GM18505 (cell line): ENCODE measurements around the gene CSNK1A1L.
"Not testable (repeated sequence)": the region's sequence is repeated elsewhere in the genome, so short reads cannot be mapped to it uniquely, and the experiment has no call there.

Experiments used
- ATAC-seq: cut with Tn5 transposase; IDR thresholded peaks from one replicate; pipeline ENCODE4 v1.9.1; 2021; ENCODE audit not compliant: unreplicated experiment
- POLR2A ChIP-seq: IDR thresholded peaks from 4 replicates; pipeline ENCODE4 v1.6.1; 2011; ENCODE audit warnings: borderline replicate concordance; ENCODE audit not compliant: insufficient read depth, insufficient read length; ENCODE audit errors: extremely low read depth

The CSNK1A1L gene

DNA sequence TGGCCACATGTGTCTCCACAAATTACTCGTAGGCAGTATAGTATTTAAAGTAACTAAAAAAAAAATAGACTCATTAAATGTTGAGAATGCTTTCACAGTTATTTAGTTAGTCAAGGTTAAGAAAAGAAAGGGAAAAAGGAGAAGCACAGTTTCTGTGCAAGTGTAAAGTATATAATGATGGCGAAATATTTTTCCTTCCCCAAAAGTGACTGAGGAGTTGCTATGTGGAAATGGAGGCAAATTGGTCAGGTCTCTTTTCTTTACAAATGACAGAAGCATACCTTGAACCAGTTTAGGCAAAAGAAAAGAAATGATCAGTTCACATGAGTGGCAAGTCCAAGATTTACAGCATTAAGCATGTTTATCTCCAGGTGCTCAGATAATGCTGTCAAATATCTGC is 18.0 kb downstream of the CSNK1A1L start:
- TF ChIP-seq POLR2A = no peak
- no peak for ATAC-seq

DNA sequence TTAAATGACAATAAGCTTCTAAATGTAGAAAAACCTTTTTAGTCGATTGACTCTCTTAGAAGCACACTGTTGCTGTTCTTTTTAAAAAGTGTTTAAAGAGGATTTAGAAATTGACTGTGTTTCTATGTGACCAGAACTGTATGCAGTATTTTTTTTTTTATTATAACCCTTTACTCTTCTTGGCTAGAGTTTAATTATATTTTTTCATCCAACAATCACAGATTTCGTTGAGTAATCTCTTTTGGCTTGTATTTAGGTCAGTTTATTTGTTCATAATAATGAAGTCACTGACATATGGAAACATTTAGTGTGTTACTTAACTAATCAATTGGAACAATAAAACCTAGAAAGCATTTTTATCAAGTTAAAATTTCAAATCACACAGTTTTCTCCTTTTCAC is 19.9 kb downstream of the CSNK1A1L start:
- no peak for TF ChIP-seq POLR2A
- no peak for ATAC-seq

DNA sequence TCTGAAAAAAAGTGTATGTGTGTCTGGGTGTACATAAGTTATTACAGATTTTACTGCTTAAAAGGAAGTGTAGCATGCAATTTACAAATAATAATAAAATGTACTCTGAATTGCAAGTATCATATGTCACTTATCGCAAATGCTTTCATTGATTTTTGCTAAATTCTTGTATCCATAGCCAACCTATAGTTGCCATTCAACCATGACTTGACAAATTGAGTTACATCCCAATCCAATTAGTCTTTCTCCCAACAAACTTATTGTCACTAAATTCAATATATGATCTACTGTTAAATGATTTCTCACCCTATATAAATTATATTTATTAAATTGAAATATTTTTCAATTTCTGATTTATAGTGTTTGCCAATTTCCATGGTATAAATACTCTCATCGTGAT is 28.6 kb downstream of the CSNK1A1L start:
- ATAC-seq = no peak
- TF ChIP-seq POLR2A = no peak

DNA sequence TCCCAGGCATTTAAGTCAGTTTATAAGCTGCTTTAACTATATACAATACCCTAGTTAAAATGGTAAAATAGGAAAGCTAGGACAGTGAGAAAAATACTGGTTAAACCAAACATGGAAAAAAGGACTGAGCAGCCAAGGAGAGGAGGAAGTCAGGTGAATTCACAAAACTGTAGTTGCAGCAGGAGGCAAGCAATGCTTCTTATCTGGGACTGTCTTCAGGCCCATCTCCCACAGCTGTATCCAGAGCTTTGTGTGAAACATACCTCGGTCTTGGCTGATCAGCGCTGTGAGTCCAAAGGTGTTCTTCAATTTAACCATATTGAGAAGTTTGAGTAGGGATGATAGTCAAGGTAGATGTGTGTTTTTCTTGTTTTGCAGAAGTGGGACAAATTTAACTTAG is 30.3 kb downstream of the CSNK1A1L start:
- no peak for TF ChIP-seq POLR2A
- no peak for ATAC-seq

DNA sequence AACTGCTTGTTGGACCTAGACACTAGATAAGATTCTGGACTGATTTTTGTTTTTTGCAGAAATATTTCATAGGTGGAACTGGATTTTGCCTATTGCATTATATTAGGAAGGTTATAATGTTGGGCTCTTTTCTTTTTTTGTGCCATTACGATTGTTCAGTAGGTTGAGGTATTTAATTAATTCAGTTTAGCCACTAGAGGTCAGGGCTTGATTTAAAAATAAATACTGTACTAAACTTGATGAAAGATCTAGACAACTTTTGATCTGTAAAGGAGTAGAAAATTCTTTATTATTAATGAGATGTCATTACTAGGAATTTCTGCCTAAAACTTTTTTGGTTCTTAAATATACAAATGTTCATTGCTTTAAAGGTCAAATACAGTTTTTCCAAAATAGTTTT is 30.8 kb downstream of the CSNK1A1L start:
- no peak for ATAC-seq
- TF ChIP-seq POLR2A = no peak

DNA sequence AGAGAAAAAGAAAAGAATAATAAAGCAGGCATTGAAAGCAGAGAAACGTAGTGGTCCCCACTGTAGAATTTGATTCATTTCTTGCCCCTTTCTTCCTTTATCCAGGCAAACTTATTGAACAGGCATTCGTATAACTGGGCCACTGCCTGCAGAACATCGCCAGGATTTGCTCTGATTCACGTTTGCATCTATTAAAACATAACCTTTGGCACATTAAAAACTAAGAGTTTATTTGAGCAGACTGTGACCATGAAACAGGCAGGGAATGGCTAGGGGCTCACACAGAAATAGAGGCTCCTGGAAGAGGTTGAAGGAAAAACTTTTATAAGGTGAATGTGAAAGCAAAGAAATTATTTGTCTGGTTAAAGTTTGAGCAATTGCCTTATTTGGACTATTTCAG is 33.4 kb downstream of the CSNK1A1L start:
- TF ChIP-seq POLR2A = no peak
- no peak for ATAC-seq

DNA sequence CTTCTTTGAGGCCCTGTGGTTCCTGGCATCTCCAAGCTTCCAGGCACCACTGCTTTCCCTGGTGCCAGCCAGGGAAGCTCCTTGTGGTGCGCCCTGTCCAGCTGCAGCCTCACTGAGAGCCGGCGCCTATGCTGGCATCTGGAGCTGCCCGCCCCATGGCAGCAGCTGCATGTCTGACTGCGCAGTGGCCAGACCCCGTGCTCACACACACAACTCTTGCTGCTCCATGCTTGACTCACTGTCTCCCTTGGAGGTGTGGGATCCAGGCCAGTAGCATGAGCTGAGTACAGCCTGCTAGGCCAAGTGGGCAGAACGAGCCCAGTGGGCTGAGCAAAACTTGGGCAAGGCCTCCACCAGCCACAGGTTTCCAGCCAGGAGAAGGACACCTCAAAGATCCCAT is 34.5 kb downstream of the CSNK1A1L start:
- no peak for ATAC-seq
- TF ChIP-seq POLR2A = no peak

DNA sequence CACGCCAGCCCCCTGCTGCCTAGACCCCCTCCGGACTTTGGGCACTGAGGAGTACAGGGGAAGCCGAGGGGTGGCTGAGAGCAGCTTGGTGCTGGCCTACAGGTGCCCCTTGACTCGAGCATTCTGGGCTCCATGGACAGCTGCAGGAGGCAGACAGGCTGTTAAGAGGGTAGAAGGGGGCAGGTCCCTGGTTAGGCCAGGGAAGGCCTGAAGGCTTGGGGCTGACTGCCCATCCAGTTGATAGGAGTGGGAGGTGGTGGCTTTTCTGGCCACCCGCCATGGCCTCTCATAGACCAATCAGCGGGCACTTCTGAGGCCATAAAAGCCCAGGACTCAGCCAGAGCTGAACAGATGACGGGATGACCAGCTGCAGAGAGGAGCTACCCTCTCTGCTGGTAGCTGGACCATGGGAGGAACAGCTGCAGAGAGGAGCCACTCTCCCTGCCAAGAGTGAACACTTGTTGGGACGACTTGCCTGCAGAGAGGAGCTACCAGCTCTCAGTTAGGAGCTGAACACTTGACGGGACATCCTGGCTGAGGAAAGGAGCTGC is 35.2 kb downstream of the CSNK1A1L start:
- no peak for ATAC-seq
- TF ChIP-seq POLR2A = no peak

DNA sequence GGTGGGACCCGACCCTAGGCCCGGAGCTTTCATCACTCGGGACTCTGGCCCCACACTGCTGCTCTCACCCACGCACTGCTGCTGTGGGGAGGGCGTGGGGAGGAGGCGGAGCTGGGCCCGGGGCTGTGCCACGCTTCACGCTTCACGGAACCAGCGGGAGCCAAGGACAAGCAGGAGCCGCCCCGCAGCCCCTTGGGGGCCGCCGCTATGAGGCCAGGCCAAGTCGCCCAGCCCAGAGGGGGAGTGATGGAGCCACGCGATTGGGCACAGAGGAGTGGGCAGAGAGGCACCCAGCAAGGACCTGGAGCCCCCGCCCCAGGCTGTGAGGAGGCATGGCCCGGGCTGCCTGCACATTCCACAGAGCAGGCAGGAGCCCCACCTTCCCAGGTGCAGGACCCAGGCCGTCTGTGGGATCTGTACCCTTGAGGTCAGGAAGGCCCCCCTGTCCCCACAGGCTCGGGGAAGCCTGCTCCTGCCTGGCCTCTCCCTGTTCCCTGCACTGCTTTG is 35.8 kb downstream of the CSNK1A1L start:
- TF ChIP-seq POLR2A = no peak
- ATAC-seq = no peak

DNA sequence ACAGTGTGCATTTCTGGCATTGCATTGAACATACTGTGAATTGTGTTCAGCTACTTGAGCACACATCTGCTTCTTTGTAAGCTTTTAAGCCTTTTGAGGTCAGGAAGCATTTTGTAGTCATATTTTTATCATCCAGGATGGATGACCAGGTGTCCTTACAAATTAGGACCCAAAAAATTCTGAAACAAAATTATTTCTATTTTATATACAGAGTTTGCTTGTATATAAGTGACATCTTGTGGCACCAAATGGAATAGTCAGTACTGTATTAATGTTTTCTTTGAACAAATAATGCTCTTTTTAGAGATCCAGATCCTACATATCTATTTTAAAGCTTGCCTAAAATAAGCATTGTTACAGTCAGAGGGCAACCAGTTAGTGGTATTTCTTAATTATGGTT is 36.5 kb downstream of the CSNK1A1L start:
- ATAC-seq = no peak
- TF ChIP-seq POLR2A = no peak

DNA sequence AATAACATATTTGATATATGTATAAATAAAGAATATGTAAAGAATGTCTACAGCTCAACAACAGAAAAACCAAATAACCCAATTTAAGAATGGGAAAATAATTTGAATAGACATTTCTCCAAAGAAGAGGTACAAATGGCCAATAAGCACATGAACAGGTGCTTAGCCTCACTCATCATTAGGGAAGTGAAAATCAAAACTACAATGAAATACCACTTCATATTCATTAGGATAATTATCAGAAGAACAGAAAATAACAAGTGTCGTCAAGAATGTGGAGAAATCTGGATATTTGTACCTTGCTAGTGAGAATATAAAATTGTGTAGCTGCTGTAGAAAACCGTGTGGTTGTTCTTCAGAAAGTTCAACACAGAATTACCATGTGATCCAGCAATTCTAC is 37.6 kb downstream of the CSNK1A1L start:
- TF ChIP-seq POLR2A = no peak
- no peak for ATAC-seq

DNA sequence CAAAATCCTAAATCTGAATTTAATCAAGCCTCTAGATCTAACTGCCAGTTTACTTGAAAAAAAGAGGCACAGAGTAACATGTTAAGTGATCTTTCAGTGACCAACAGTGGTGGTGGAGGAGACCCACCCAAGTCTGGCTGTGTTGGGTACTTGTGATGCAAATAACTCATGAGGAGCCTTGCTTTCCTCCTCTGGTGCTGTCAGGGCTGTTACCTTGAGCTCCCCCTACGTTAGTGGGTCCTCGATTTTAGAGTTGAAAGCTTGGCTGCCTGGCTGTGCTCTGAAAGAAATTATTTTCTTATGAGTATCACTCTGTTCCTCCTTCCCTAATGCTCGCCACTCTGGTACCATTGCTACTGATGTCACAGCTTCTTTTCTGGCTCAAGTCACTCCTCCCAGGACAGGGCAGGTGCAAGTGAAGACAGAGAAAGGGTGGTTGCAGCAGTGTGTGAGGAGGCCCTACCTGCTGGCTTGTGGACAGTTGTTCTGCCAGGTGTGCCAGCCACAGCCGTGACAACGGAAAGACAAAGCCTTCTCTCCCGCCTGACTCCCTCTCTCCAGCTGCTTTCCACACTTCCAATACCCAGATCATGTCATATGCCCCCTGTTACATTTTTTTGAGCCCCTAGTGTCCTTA is 39.5 kb downstream of the CSNK1A1L start:
- no peak for TF ChIP-seq POLR2A
- no peak for ATAC-seq

DNA sequence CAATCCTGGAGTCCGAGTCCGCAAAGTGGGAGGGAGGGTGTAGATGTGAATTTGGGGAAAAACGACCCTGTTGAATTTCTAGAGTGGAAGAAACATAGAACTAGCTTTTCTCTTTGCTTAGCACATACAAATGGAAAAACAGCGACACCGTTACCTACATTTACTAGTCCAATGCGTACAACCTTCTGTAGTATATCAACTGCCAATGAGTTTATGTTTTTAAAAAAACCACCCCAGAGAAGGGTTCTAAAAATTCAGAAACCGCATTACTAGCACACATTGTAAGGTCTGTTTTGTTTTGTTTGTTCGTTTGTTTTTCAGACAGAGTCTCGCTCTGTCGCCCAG is 45.6 kb downstream of the CSNK1A1L start:
- ATAC-seq = peak; percentile 24
- no peak for TF ChIP-seq POLR2A

DNA sequence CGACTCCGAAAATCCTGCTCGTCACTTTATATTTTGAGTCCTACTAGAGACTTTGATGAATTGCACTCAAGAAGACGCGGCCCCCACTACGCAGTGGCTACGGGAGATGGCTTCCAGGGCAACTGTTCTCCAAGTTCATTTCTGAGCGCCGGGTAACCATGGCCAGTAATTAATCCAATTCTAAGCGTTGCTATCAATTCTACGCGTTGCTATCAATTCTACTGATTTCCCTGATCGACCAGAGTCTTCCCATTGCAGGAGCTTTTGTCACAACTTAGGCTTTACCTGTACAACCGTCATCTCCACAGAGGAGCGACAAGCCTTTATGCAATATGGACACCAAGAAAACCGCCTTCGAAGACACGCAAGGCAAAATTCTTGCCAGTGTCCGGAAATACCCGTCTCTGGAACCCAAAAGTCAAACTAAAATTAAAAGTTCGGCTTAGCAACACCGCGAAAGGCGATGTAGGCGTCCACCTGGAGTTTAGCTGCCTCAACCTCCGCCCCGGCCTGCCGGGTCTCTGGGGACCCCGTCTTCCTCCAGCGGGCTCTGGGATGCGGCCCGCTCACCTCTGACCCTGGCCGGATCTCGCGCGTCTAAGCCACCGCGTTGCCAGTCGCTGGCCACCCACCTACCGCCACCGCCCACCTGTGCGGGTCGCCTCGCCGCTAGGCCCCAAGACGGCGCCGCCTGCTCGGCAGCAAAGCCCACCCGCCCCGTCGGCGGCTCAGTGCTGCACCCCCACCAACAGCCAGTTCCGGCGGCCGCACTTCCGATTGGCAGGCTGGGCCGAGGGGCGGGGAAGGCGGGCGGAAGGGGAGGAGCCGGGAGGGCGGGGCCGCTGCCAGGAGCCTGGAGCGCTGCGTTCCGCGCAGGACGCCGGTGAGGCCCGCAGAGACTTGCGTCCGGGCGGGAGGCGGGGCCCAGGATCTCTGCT is 46.3 kb downstream of the CSNK1A1L start, which contains the start of gene SUPT20H:
Gene SUPT20H (minus strand): TSS at position 779 of the 938 bp plus-strand sequence. CDS start 8,198 bp downstream, outside the sequence.
- peak; percentile 84 for TF ChIP-seq POLR2A
- peak; percentile 99 for ATAC-seq

DNA sequence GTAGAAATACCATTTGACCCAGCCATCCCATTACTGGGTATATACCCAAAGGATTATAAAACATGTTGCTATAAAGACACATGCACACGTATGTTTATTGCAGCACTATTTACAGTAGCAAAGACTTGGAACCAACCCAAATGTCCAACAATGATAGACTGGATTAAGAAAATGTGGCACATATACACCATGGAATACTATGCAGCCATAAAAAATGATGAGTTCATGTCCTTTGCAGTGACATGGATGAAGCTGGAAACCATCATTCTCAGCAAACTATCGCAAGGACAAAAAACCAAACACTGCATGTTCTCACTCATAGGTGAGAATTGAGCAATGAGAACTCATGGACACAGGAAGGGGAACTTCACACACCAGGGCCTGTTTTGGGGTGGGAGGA is 49.2 kb downstream of the CSNK1A1L start:
- not testable (repeated sequence) for ATAC-seq
